Vagina (tissue), 2 donors: ENCODE measurements around the gene TRPM2. TPM values are rescaled to one million over a fixed set of nuclear protein-coding genes. Genes with fewer than 3 reads are reported as not detected.

Experiments used
- DNase-seq, 2 donors: peaks; one replicate each; pipeline ENCODE4 v3.0.0-alpha.2; 2017; ENCODE audit errors: extremely low spot score in 2 of 2
- H3K27ac ChIP-seq: fragments of 200-600 bp; sonication (generic); one replicate; pipeline ENCODE4 v1.5.1; 2019
- H3K27me3 ChIP-seq: fragments of 200-600 bp; sonication (generic); one replicate; pipeline ENCODE4 v1.5.1; 2019
- H3K36me3 ChIP-seq, 2 donors: fragments of 200-600 bp; sonication (generic); one replicate each; pipeline ENCODE4 v1.5.1; 2017 to 2019
- H3K4me1 ChIP-seq: fragments of 200-600 bp; sonication (generic); one replicate; pipeline ENCODE4 v1.5.1; 2019
- H3K4me3 ChIP-seq, 2 donors: fragments of 200-600 bp; sonication (generic); 1 replicate in 1 of 2; 2 replicates in 1 of 2; pipeline ENCODE4 v1.5.1; 2016 to 2019
- H3K9me3 ChIP-seq: fragments of 200-600 bp; sonication (generic); one replicate; pipeline ENCODE4 v1.5.1; 2019
- POLR2A ChIP-seq, 2 donors: fragments of 450-650 bp; IDR thresholded peaks; one replicate each; pipeline ENCODE4 v1.6.1; 2017; ENCODE audit warnings: antibody characterized with exemption in 2 of 2, mild to moderate bottlenecking in 2 of 2, moderate library complexity in 2 of 2
- POLR2AphosphoS5 ChIP-seq, 2 donors: sonication (generic); formaldehyde crosslinking; IDR thresholded peaks; one replicate each; pipeline ENCODE4 v1.9.0; 2017; ENCODE audit warnings: antibody characterized with exemption in 2 of 2, mild to moderate bottlenecking in 2 of 2, low read depth in 1 of 2; ENCODE audit not compliant: insufficient read depth in 1 of 2
- intact Hi-C: fragments of 100-400 bp; cut with DNase I; formaldehyde crosslinking; loops from one replicate; pipeline ENCODE4 v1.15.1; 2023
- total RNA-seq: library from RNA; depleted of rRNA; stranded (reverse); fragments of >200 nt; gene quantifications from one replicate; pipeline ENCODE4 v1.2.3, GENCODE V29; 2016
- TF ChIP-seq, protein P1 (sequence below), 3 experiments: fragments of 450-650 bp in 2 of 3; fragments of 200-600 bp in 1 of 3; sonication (generic) in 1 of 3; IDR thresholded peaks; one replicate each; pipeline ENCODE4 v1.5.1; 2017 to 2019; ENCODE audit warnings: antibody characterized with exemption in 3 of 3, mild to moderate bottlenecking in 2 of 3, moderate library complexity in 2 of 3

Gene TRPM2
- total RNA-seq, 1 donor from 2014 or later = 2.2 TPM

DNA sequence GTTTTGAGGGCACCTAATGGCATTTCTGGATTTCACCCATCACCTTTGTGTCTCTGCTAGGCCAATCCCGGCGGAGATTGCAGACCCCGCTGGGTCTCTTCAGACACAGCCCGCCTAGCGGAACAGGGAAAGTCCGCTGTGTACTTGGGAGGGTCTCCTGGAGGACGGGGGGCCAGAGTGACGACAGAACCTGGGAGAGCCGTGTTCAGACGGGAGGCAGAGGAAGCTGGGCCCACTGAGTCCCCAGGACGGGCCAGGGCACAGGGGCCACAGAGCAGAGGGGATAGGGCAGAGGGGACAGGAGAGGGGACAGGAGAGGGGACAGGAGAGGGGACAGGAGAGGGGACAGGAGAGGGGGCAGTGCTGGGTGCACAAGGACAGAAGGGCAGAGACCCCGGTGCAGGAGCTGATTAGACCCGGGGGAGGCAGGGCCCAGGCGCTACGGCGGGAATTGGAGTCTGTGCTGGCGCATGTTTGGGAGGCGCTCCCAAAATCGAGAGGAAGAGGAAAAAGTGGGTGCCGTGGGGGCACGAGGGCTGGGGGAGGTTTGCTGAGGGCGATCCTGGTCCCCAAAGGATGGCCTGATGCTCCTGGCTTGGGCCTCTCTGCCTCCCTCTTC, 12.7 kb downstream of the TRPM2 start:
- Histone ChIP-seq H3K9me3 (no peaks in the 10 kb centered on the region), H3K4me1 (no peaks in the 10 kb centered on the region), H3K36me3 (no peaks in the 10 kb centered on the region), H3K27ac (no peak overlapping the region), H3K27me3 (no peaks in the 10 kb centered on the region), H3K4me3 (no peak overlapping the region)
- DNase-seq = no peak
- no peak for TF ChIP-seq POLR2AphosphoS5 (IDR thresholded peaks at IDR 0.05; ENCODE audit: insufficient read depth in 1 of 2, low read depth in 1 of 2)
- TF ChIP-seq, protein P1, sequence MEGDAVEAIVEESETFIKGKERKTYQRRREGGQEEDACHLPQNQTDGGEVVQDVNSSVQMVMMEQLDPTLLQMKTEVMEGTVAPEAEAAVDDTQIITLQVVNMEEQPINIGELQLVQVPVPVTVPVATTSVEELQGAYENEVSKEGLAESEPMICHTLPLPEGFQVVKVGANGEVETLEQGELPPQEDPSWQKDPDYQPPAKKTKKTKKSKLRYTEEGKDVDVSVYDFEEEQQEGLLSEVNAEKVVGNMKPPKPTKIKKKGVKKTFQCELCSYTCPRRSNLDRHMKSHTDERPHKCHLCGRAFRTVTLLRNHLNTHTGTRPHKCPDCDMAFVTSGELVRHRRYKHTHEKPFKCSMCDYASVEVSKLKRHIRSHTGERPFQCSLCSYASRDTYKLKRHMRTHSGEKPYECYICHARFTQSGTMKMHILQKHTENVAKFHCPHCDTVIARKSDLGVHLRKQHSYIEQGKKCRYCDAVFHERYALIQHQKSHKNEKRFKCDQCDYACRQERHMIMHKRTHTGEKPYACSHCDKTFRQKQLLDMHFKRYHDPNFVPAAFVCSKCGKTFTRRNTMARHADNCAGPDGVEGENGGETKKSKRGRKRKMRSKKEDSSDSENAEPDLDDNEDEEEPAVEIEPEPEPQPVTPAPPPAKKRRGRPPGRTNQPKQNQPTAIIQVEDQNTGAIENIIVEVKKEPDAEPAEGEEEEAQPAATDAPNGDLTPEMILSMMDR (IDR thresholded peaks at IDR 0.05) = no peak
- no peak for TF ChIP-seq POLR2A (IDR thresholded peaks at IDR 0.05)
- intact Hi-C loops = no loop called here

DNA sequence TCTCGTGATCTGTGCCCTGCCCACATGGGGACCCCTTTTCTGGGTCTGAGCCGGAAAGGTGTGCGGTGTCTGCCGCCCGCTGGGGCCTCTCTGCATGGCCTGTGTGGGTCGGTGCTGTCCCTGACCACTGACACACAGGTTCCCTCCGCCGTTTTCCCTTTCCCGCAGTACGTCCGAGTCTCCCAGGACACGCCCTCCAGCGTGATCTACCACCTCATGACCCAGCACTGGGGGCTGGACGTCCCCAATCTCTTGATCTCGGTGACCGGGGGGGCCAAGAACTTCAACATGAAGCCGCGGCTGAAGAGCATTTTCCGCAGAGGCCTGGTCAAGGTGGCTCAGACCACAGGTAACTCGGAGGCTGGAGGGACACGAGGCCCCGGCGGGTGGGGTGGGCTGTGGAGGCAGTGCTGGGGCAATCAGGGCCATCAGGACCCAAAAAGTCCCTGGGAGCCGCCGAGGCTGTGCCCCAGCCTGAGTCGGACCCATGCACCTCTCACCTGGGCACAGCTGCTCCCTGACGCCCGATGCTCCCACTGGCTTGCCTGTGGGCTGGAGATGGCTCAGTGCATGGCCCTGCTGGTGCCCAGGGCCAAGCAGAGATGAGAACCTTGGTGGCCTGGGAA, 13.3 kb downstream of the TRPM2 start:
- no peak for DNase-seq
- Histone ChIP-seq H3K27ac (no peak overlapping the region), H3K36me3 (no peaks in the 10 kb centered on the region), H3K4me1 (no peaks in the 10 kb centered on the region), H3K27me3 (no peaks in the 10 kb centered on the region), H3K9me3 (no peaks in the 10 kb centered on the region), H3K4me3 (no peak overlapping the region)
- TF ChIP-seq POLR2A (IDR thresholded peaks at IDR 0.05) (no peak), POLR2AphosphoS5 (IDR thresholded peaks at IDR 0.05; ENCODE audit: insufficient read depth in 1 of 2, low read depth in 1 of 2) (no peak)
- TF ChIP-seq, protein P1 (IDR thresholded peaks at IDR 0.05) = no peak
- intact Hi-C loops = no loop called here

GRCh38 chr21:44368711-44369446, 15.5 kb downstream of the TRPM2 start:
- no peaks in the 10 kb centered on the region for H3K9me3 ChIP-seq
- TF ChIP-seq POLR2AphosphoS5 (IDR thresholded peaks at IDR 0.05; ENCODE audit: insufficient read depth in 1 of 2, low read depth in 1 of 2) (no peak), POLR2A (IDR thresholded peaks at IDR 0.05) (no peak)
- TF ChIP-seq, protein P1 (IDR thresholded peaks at IDR 0.05) = no peak
- no peaks in the 10 kb centered on the region for H3K27me3 ChIP-seq
- no peak overlapping the region for H3K27ac ChIP-seq
- no peaks in the 10 kb centered on the region for H3K4me1 ChIP-seq
- intact Hi-C loops = no loop called here
- H3K4me3 ChIP-seq = no peak overlapping the region
- no peak for DNase-seq
- no peaks in the 10 kb centered on the region for H3K36me3 ChIP-seq

DNA sequence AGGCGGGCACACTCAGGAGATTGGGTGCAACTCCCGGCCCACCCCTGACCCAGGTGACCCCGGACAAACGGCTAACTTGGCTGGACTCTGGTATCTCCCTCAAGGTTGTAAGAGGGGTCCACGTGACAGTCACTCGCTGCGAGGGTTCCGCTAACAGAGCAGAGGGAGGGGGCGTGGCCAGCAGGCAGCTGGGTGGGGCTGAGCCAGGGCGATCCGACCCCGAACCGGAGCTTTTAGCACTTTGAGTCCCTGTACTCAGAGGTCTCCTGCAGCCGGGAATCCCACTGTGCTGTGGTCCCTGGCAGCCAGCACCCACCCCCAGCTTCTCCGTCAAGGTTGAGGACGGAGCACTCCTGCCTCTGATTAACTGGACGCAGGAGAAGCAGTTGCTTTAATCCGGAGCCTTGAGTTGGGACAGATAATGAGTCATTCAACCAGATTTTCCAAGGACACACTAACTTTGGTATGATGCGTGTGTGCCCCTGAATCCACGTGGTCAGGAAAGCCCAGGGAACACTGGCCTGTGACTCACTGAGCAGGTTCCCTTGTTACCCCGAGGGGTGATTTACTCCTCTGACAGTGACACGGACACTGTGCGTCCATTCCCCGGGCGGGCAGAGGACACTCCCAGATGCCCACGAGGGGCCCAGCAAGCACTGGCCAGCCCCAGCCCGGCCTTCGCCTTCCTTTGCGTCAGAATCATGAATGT, 16.8 kb downstream of the TRPM2 start:
- H3K27me3 ChIP-seq = no peaks in the 10 kb centered on the region
- no peak overlapping the region for H3K27ac ChIP-seq
- no peak for DNase-seq
- no peak for TF ChIP-seq POLR2AphosphoS5 (IDR thresholded peaks at IDR 0.05; ENCODE audit: insufficient read depth in 1 of 2, low read depth in 1 of 2)
- no peak for TF ChIP-seq POLR2A (IDR thresholded peaks at IDR 0.05)
- TF ChIP-seq, protein P1 (IDR thresholded peaks at IDR 0.05) = no peak
- H3K4me3 ChIP-seq = no peak overlapping the region
- H3K4me1 ChIP-seq = no peaks in the 10 kb centered on the region
- intact Hi-C loops = no loop called here
- no peaks in the 10 kb centered on the region for H3K36me3 ChIP-seq
- no peaks in the 10 kb centered on the region for H3K9me3 ChIP-seq
